Parathyroid adenoma (tissue), 2 donors: ENCODE data around the gene GJD2.

Experiments
- H2AFZ ChIP-seq: fragments of 300-600 bp; sonication (generic); one replicate; pipeline ENCODE4 v1.7.0; 2017; ENCODE audit warnings: antibody characterized with exemption, mild to moderate bottlenecking
- H3K27ac ChIP-seq: fragments of 300-600 bp; sonication (generic); one replicate; pipeline ENCODE4 v1.7.0; 2017
- H3K27me3 ChIP-seq: fragments of 300-600 bp; sonication (generic); one replicate; pipeline ENCODE4 v1.7.0; 2017; ENCODE audit warnings: low read length; ENCODE audit not compliant: control insufficient read depth, insufficient read depth
- H3K36me3 ChIP-seq: fragments of 300-600 bp; sonication (generic); one replicate; pipeline ENCODE4 v1.7.0; 2017; ENCODE audit warnings: low read length; ENCODE audit not compliant: control insufficient read depth, insufficient read depth
- H3K4me1 ChIP-seq: fragments of 300-600 bp; sonication (generic); one replicate; pipeline ENCODE4 v1.7.0; 2017; ENCODE audit warnings: control low read depth
- H3K4me2 ChIP-seq: fragments of 300-600 bp; sonication (generic); one replicate; pipeline ENCODE4 v1.7.0; 2017; ENCODE audit warnings: low read length
- H3K4me3 ChIP-seq: fragments of 300-600 bp; sonication (generic); one replicate; pipeline ENCODE4 v1.7.0; 2017; ENCODE audit warnings: low read depth, low read length
- H3K79me2 ChIP-seq: fragments of 300-600 bp; sonication (generic); one replicate; pipeline ENCODE4 v1.7.0; 2017; ENCODE audit warnings: control low read depth
- H3K9ac ChIP-seq: fragments of 300-600 bp; sonication (generic); one replicate; pipeline ENCODE4 v1.7.0; 2017; ENCODE audit warnings: mild to moderate bottlenecking
- H3K9me3 ChIP-seq: fragments of 300-600 bp; sonication (generic); one replicate; pipeline ENCODE4 v1.7.0; 2017; ENCODE audit warnings: low read length; ENCODE audit not compliant: control insufficient read depth
- TF ChIP-seq, protein P1 (sequence below): fragments of 300-600 bp; sonication (generic); IDR thresholded peaks from one replicate; pipeline ENCODE4 v1.7.0; 2017; ENCODE audit warnings: antibody characterized with exemption, mild to moderate bottlenecking
- donor health status: primary hyperparathyroidism.

Gene GJD2

GRCh38 chr15:34793901-34794300 is 39.1 kb upstream of the GJD2 start:
- peaks cover 10% of the 10 kb centered on the region for H3K4me1 ChIP-seq
- no peaks in the 10 kb centered on the region for H3K27me3 ChIP-seq
- H3K4me3 ChIP-seq = no peak overlapping the region

DNA sequence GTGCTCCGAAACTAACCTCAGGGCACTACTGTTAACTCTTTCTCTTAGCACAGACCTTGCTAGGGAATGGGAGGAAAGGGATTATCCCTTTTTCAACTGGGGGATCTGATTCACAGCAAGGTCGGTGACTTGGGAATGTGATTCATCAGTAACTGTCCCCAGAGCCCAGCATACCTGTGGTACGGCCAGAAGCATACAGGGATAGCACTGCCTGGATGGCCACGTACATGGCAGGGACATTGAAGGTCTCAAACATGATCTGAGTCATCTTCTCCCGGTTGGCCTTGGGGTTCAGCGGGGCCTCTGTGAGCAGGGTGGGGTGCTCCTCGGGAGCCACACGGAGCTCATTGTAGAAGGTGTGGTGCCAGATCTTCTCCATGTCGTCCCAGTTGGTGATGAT is 38.3 kb upstream of the GJD2 start:
- no peak overlapping the region for H3K4me3 ChIP-seq
- H3K36me3 ChIP-seq = no peaks in the 10 kb centered on the region
- H3K4me1 ChIP-seq = peaks cover 9% of the 10 kb centered on the region
- no peak overlapping the region for H3K9ac ChIP-seq
- no peaks in the 10 kb centered on the region for H3K27me3 ChIP-seq
- TF ChIP-seq, protein P1, sequence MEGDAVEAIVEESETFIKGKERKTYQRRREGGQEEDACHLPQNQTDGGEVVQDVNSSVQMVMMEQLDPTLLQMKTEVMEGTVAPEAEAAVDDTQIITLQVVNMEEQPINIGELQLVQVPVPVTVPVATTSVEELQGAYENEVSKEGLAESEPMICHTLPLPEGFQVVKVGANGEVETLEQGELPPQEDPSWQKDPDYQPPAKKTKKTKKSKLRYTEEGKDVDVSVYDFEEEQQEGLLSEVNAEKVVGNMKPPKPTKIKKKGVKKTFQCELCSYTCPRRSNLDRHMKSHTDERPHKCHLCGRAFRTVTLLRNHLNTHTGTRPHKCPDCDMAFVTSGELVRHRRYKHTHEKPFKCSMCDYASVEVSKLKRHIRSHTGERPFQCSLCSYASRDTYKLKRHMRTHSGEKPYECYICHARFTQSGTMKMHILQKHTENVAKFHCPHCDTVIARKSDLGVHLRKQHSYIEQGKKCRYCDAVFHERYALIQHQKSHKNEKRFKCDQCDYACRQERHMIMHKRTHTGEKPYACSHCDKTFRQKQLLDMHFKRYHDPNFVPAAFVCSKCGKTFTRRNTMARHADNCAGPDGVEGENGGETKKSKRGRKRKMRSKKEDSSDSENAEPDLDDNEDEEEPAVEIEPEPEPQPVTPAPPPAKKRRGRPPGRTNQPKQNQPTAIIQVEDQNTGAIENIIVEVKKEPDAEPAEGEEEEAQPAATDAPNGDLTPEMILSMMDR = no peak
- H3K79me2 ChIP-seq = no peaks in the 10 kb centered on the region
- no peak overlapping the region for H3K4me2 ChIP-seq
- no peak overlapping the region for H2AFZ ChIP-seq
- no peak overlapping the region for H3K27ac ChIP-seq
- no peaks in the 10 kb centered on the region for H3K9me3 ChIP-seq

More at GRCh38 chr15:34793901-34794300, 39.1 kb upstream of the GJD2 start:
- H3K27ac ChIP-seq = no peak overlapping the region
- TF ChIP-seq, protein P1 = no peak
- H3K79me2 ChIP-seq = no peaks in the 10 kb centered on the region
- H3K9me3 ChIP-seq = no peaks in the 10 kb centered on the region
- peak overlapping the region; percentile 2 for H3K4me2 ChIP-seq
- H3K9ac ChIP-seq = no peak overlapping the region
- no peaks in the 10 kb centered on the region for H3K36me3 ChIP-seq
- H2AFZ ChIP-seq = no peak overlapping the region

DNA sequence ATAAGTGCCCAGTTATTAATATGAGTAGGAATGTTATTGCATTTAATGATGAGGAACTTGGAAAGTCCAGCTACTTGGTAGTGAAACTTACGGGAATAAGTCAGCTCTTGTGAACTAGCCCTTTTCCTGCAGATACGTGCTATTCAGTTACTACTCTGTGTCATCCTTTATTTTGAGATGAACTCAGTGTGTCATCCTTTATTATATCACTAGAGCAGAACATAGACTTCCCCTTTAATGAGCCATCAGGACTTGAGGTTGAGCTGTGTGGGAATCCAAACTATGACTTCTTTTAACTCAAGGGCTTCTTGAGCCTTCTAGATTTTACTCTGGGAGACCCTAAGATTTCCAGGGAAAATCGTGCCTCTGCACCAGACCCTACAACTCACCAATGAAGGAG is 36.9 kb upstream of the GJD2 start:
- Histone ChIP-seq H3K9ac (no peak overlapping the region), H3K27ac (no peak overlapping the region), H3K4me1 (peaks cover 9% of the 10 kb centered on the region), H3K79me2 (no peaks in the 10 kb centered on the region), H3K4me3 (no peak overlapping the region), H2AFZ (no peak overlapping the region), H3K9me3 (no peaks in the 10 kb centered on the region), H3K36me3 (no peaks in the 10 kb centered on the region), H3K4me2 (no peak overlapping the region), H3K27me3 (no peaks in the 10 kb centered on the region)
- TF ChIP-seq, protein P1 = no peak

DNA sequence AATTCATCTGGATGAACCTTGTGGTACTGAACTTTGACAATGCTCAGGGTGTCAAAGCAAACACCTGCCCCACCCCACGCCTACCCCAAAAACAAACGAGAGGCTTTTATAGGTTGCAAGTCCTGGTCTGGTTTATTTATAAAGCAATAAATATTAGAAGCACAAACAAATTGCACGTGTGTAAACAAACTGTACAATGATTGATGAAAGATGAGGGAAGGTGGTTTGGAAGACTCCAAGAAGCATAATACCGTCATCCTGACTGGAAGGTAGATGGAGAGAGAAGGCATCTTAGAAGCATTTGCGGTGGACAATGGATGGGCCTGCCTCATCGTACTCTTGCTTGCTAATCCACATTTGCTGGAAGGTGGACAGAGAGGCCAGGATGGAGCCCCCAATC is 35.3 kb upstream of the GJD2 start:
- Histone ChIP-seq H2AFZ (no peak overlapping the region), H3K79me2 (no peaks in the 10 kb centered on the region), H3K36me3 (no peaks in the 10 kb centered on the region), H3K9me3 (no peaks in the 10 kb centered on the region), H3K27ac (no peak overlapping the region), H3K4me3 (no peak overlapping the region), H3K27me3 (no peaks in the 10 kb centered on the region), H3K9ac (no peak overlapping the region), H3K4me2 (no peak overlapping the region), H3K4me1 (peaks cover 9% of the 10 kb centered on the region)
- TF ChIP-seq, protein P1 = no peak

- Histone ChIP-seq H3K9ac (no peak overlapping the region), H3K4me1 (peaks cover 7% of the 10 kb centered on the region), H3K4me3 (no peak overlapping the region), H3K27ac (no peak overlapping the region), H3K36me3 (no peaks in the 10 kb centered on the region), H3K79me2 (no peaks in the 10 kb centered on the region), H3K4me2 (no peak overlapping the region), H3K27me3 (no peaks in the 10 kb centered on the region), H2AFZ (no peak overlapping the region), H3K9me3 (no peaks in the 10 kb centered on the region)
- TF ChIP-seq, protein P1 = no peak
Measured at GRCh38 chr15:34789326-34789725, 34.5 kb upstream of the GJD2 start.
